Measurements from ENCODE around the gene ACOX2.

ACOX2 gene

GRCh38 chr3:58536501-58537411 lies at the start of gene ACOX2:
Gene ACOX2, minus strand, starts transcription at chr3:58537190. Its CDS starts 2,084 bp downstream, at chr3:58535106.
- DNase-seq = no peak

- DNase-seq = no peak
These were observed 49.0 kb upstream of the ACOX2 start for GRCh38 chr3:58585994-58586393.

- no peak for DNase-seq
These were observed 48.2 kb upstream of the ACOX2 start for GRCh38 chr3:58585005-58585786.

- DNase-seq = no peak
These were observed 47.7 kb upstream of the ACOX2 start for GRCh38 chr3:58584690-58585004.

- no peak for DNase-seq
These were observed 44.5 kb upstream of the ACOX2 start for GRCh38 chr3:58581328-58582091.

- no peak for DNase-seq
These were observed 43.9 kb upstream of the ACOX2 start for GRCh38 chr3:58580826-58581327.

- no peak for DNase-seq
These were observed 41.9 kb upstream of the ACOX2 start for GRCh38 chr3:58578873-58579272.

GRCh38 chr3:58577269-58577821 lies 40.4 kb upstream of the ACOX2 start, which contains the start of gene FAM107A:
Gene FAM107A, minus strand, starts transcription at chr3:58577391. Its CDS starts 7,531 bp downstream, at chr3:58569860.
- DNase-seq = no peak

- no peak for DNase-seq
These were observed 39.7 kb upstream of the ACOX2 start for GRCh38 chr3:58576716-58577115.

GRCh38 chr3:58575971-58576652 lies 39.1 kb upstream of the ACOX2 start:
- DNase-seq = no peak

GRCh38 chr3:58574682-58575081 lies 37.7 kb upstream of the ACOX2 start:
- DNase-seq = no peak

GRCh38 chr3:58574106-58574505 lies 37.1 kb upstream of the ACOX2 start:
- DNase-seq = no peak

- DNase-seq = no peak
These were observed 36.6 kb upstream of the ACOX2 start for GRCh38 chr3:58573640-58574039.

- DNase-seq = no peak
These were observed 35.7 kb upstream of the ACOX2 start for GRCh38 chr3:58572634-58573230.

- DNase-seq = no peak
These were observed 35.1 kb upstream of the ACOX2 start for GRCh38 chr3:58572013-58572633.

GRCh38 chr3:58570851-58571250 lies 33.9 kb upstream of the ACOX2 start:
- DNase-seq = no peak

GRCh38 chr3:58569287-58570001 lies 32.5 kb upstream of the ACOX2 start:
- no peak for DNase-seq

GRCh38 chr3:58568572-58569286 lies 31.7 kb upstream of the ACOX2 start:
- no peak for DNase-seq

- DNase-seq = no peak
These were observed 30.2 kb upstream of the ACOX2 start for GRCh38 chr3:58567251-58567515.
